Body of pancreas (tissue), 4 donors: ENCODE results near the gene RP9.

Experiments
- POLR2A ChIP-seq, 3 donors: fragments of 450-650 bp; IDR thresholded peaks; one replicate each; pipeline ENCODE4 v1.6.1; 2016; ENCODE audit warnings: antibody characterized with exemption in 3 of 3, mild to moderate bottlenecking in 2 of 3
- TF ChIP-seq, protein P1 (sequence below), 7 experiments: fragments of 450-650 bp in 4 of 7; fragments of 200-600 bp in 3 of 7; sonication (generic) in 3 of 7; IDR thresholded peaks; one replicate each; pipeline ENCODE4 v1.5.1; 2016 to 2019; ENCODE audit warnings: antibody characterized with exemption in 7 of 7

- TF ChIP-seq, protein P1, sequence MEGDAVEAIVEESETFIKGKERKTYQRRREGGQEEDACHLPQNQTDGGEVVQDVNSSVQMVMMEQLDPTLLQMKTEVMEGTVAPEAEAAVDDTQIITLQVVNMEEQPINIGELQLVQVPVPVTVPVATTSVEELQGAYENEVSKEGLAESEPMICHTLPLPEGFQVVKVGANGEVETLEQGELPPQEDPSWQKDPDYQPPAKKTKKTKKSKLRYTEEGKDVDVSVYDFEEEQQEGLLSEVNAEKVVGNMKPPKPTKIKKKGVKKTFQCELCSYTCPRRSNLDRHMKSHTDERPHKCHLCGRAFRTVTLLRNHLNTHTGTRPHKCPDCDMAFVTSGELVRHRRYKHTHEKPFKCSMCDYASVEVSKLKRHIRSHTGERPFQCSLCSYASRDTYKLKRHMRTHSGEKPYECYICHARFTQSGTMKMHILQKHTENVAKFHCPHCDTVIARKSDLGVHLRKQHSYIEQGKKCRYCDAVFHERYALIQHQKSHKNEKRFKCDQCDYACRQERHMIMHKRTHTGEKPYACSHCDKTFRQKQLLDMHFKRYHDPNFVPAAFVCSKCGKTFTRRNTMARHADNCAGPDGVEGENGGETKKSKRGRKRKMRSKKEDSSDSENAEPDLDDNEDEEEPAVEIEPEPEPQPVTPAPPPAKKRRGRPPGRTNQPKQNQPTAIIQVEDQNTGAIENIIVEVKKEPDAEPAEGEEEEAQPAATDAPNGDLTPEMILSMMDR (IDR thresholded peaks at IDR 0.05): no peak
- no peak for TF ChIP-seq POLR2A (IDR thresholded peaks at IDR 0.05)
Measured at GRCh38 chr7:33130184-33130583, 21.0 kb upstream of the RP9 start.
